H9 (cell line): ENCODE results near the gene SOX12. TPM values are rescaled to one million over a fixed set of nuclear protein-coding genes. Genes with fewer than 3 reads are reported as not detected.

Experiments used
- DNase-seq: peaks from one replicate; pipeline ENCODE4 v3.0.0-alpha.2; 2017
- H2AFZ ChIP-seq: one replicate; pipeline ENCODE4 v1.6.1; 2013; ENCODE audit warnings: mild to moderate bottlenecking, low read length, control low read depth, moderate library complexity
- H2AK5ac ChIP-seq: 2 replicates; pipeline ENCODE4 v1.6.1; 2013; ENCODE audit warnings: low read length, control low read depth, mixed read lengths; ENCODE audit not compliant: insufficient read length
- H2BK120ac ChIP-seq: one replicate; pipeline ENCODE4 v1.6.1; 2013; ENCODE audit warnings: low read depth, mild to moderate bottlenecking, low read length, control low read depth, inconsistent platforms; ENCODE audit not compliant: poor library complexity, severe bottlenecking
- H2BK12ac ChIP-seq: 2 replicates; pipeline ENCODE4 v1.6.1; 2013; ENCODE audit warnings: low read length, control low read depth, mixed read lengths, low read depth; ENCODE audit not compliant: insufficient read length
- H2BK15ac ChIP-seq: 2 replicates; pipeline ENCODE4 v1.6.1; 2013; ENCODE audit warnings: low read depth, low read length, control low read depth
- H2BK20ac ChIP-seq: one replicate; pipeline ENCODE4 v1.6.1; 2013; ENCODE audit warnings: low read depth, mild to moderate bottlenecking, low read length, control low read depth, inconsistent platforms; ENCODE audit not compliant: poor library complexity, severe bottlenecking
- H2BK5ac ChIP-seq: 2 replicates; pipeline ENCODE4 v1.6.1; 2013; ENCODE audit warnings: low read length, control low read depth, mixed read lengths; ENCODE audit not compliant: insufficient read length
- H3K14ac ChIP-seq: 2 replicates; pipeline ENCODE4 v1.6.1; 2013; ENCODE audit warnings: low read length, control low read depth; ENCODE audit not compliant: insufficient read depth
- H3K18ac ChIP-seq: 2 replicates; pipeline ENCODE4 v1.6.1; 2013; ENCODE audit warnings: low read depth, mild to moderate bottlenecking, mixed read lengths, low read length, control low read depth; ENCODE audit not compliant: insufficient read length
- H3K23ac ChIP-seq: 2 replicates; pipeline ENCODE4 v1.6.1; 2013; ENCODE audit warnings: low read length, control low read depth, mixed read lengths, low read depth; ENCODE audit not compliant: insufficient read length
- H3K23me2 ChIP-seq: 2 replicates; pipeline ENCODE4 v1.6.1; 2013; ENCODE audit warnings: low read depth, mild to moderate bottlenecking, mixed read lengths, low read length, control low read depth; ENCODE audit not compliant: insufficient read length, poor library complexity, severe bottlenecking
- H3K27ac ChIP-seq: 2 replicates; pipeline ENCODE4 v1.5.1; 2013; ENCODE audit warnings: low read length, control low read depth, mixed read lengths, low read depth; ENCODE audit not compliant: insufficient read length
- H3K27me3 ChIP-seq: 2 replicates; pipeline ENCODE4 v1.6.1; 2013; ENCODE audit warnings: low read length, control low read depth, inconsistent platforms; ENCODE audit not compliant: insufficient read depth
- H3K4ac ChIP-seq: 2 replicates; pipeline ENCODE4 v1.6.1; 2013; ENCODE audit warnings: low read depth, mild to moderate bottlenecking, control low read depth, inconsistent platforms, low read length, moderate library complexity
- H3K4me1 ChIP-seq: 2 replicates; pipeline ENCODE4 v1.6.1; 2013; ENCODE audit warnings: low read length, control low read depth, inconsistent platforms; ENCODE audit not compliant: insufficient read depth
- H3K4me2 ChIP-seq: 2 replicates; pipeline ENCODE4 v1.6.1; 2013; ENCODE audit warnings: low read length, control low read depth, mixed read lengths; ENCODE audit not compliant: insufficient read length, insufficient read depth
- H3K56ac ChIP-seq: 2 replicates; pipeline ENCODE4 v1.6.1; 2013; ENCODE audit warnings: low read depth, mild to moderate bottlenecking, mixed read lengths, low read length, control low read depth; ENCODE audit not compliant: insufficient read length
- H3K79me1 ChIP-seq: 2 replicates; pipeline ENCODE4 v1.6.1; 2013; ENCODE audit warnings: low read depth, mild to moderate bottlenecking, moderate library complexity, low read length, control low read depth, inconsistent platforms; ENCODE audit not compliant: insufficient read depth, poor library complexity, severe bottlenecking
- H3K79me2 ChIP-seq: 2 replicates; pipeline ENCODE4 v1.6.1; 2013; ENCODE audit warnings: low read length, control low read depth, inconsistent platforms; ENCODE audit not compliant: insufficient read depth
- H3K9ac ChIP-seq: 2 replicates; pipeline ENCODE4 v1.6.1; 2013; ENCODE audit warnings: low read length, control low read depth, mixed read lengths; ENCODE audit not compliant: insufficient read length; ENCODE audit errors: extremely low read depth
- H3K9me3 ChIP-seq: one replicate; pipeline ENCODE4 v1.6.1; 2013; ENCODE audit warnings: low read depth, low read length, inconsistent platforms; ENCODE audit not compliant: control insufficient read depth
- H3T11ph ChIP-seq: one replicate; pipeline ENCODE4 v1.6.1; 2013; ENCODE audit warnings: mild to moderate bottlenecking, low read length, control low read depth, inconsistent platforms
- H4K20me1 ChIP-seq: one replicate; pipeline ENCODE4 v1.6.1; 2013; ENCODE audit not compliant: control insufficient read depth, insufficient read length, insufficient read depth
- H4K5ac ChIP-seq: 2 replicates; pipeline ENCODE4 v1.6.1; 2013; ENCODE audit warnings: low read depth, mild to moderate bottlenecking, mixed read lengths, low read length, control low read depth; ENCODE audit not compliant: insufficient read length
- H4K8ac ChIP-seq: replicated peaks from 2 replicates; pipeline ENCODE4 v1.6.1; 2013; ENCODE audit warnings: low read length, control low read depth, mixed read lengths, low read depth; ENCODE audit not compliant: insufficient read length
- H4K91ac ChIP-seq: 2 replicates; pipeline ENCODE4 v1.6.1; 2013; ENCODE audit warnings: low read depth, mild to moderate bottlenecking, moderate library complexity, mixed read lengths, low read length, control low read depth; ENCODE audit not compliant: insufficient read length
- H3K27ac Mint-ChIP-seq, 3 experiments: 2 replicates in 2 of 3; 3 replicates in 1 of 3; pipeline ENCODE4 v1.8.0; 2020 to 2021; ENCODE audit warnings: mixed read lengths in 3 of 3, mild to moderate bottlenecking in 1 of 3, moderate library complexity in 1 of 3
- H3K27me3 Mint-ChIP-seq: 2 replicates; pipeline ENCODE4 v1.8.0; 2021; ENCODE audit warnings: low read depth, mild to moderate bottlenecking, moderate library complexity, mixed read lengths
- H3K36me3 Mint-ChIP-seq, 3 experiments: 2 replicates in 2 of 3; 3 replicates in 1 of 3; pipeline ENCODE4 v1.8.0; 2020 to 2021; ENCODE audit warnings: low read depth in 3 of 3, mixed read lengths in 3 of 3; ENCODE audit not compliant: insufficient read depth in 1 of 3
- H3K4me1 Mint-ChIP-seq, 2 experiments: 2 replicates each; pipeline ENCODE4 v1.8.0; 2020; ENCODE audit warnings: mixed read lengths in 2 of 2
- H3K4me3 Mint-ChIP-seq, 2 experiments: 2 replicates in 1 of 2; 3 replicates in 1 of 2; pipeline ENCODE4 v1.8.0; 2020 to 2021; ENCODE audit warnings: mild to moderate bottlenecking in 2 of 2, mixed read lengths in 2 of 2, moderate library complexity in 1 of 2
- H3K9me3 Mint-ChIP-seq, 2 experiments: 2 replicates in 1 of 2; 3 replicates in 1 of 2; pipeline ENCODE4 v1.8.0; 2020; ENCODE audit warnings: mild to moderate bottlenecking in 2 of 2, mixed read lengths in 2 of 2, moderate library complexity in 1 of 2
- CTCF ChIP-seq: fragments of 200-600 bp; sonication (generic); conservative IDR thresholded peaks from 3 replicates; pipeline ENCODE4 v1.8.0; 2021; ENCODE audit warnings: antibody characterized with exemption, mild to moderate bottlenecking
- WGBS: extraction: QIAGEN DNeasy Blood & Tissue Kit; methylation state at CpG from one replicate; pipeline ENCODE4 v1.1.7; 2013; ENCODE audit warnings: missing lambda C conversion rate, low lambda C conversion rate, mixed read lengths; ENCODE audit not compliant: insufficient read length; ENCODE audit errors: extremely low coverage; 5-methylcytosine and 5-hydroxymethylcytosine counted together
- total RNA-seq: library from RNA; stranded (reverse); gene quantifications from 2 replicates; pipeline ENCODE4 v1.2.1, GENCODE V29; 2021

The SOX12 gene
- total RNA-seq, 1 experiment from 2014 or later, result 54.4 TPM

GRCh38 chr20:327186-328026 is 2.1 kb downstream of the SOX12 start:
- Histone ChIP-seq H3K27me3 (0 out of 2 replicates have a peak, but pooled peaks cover 2% of the 10 kb centered on the region), H3K4me2 (peak overlapping the region; percentile 64), H2AK5ac (no peak overlapping the region), H3K14ac (no peak overlapping the region), H2BK120ac (no peak overlapping the region), H4K91ac (no peak overlapping the region), H2BK15ac (no peak overlapping the region), H4K8ac (no peak overlapping the region), H3K23ac (no peak overlapping the region), H3K23me2 (peaks cover 16% of the 10 kb centered on the region), H4K5ac (no peak overlapping the region), H3K18ac (no peak overlapping the region), H4K20me1 (peaks cover 2% of the 10 kb centered on the region), H2BK5ac (no peak overlapping the region), H3K4ac (no peak overlapping the region), H3K79me2 (peaks cover 9% of the 10 kb centered on the region; the same call in 1 of the 2 replicates), H3K9me3 (no peaks in the 10 kb centered on the region), H3K4me1 (peaks cover 7% of the 10 kb centered on the region; the same call in 1 of the 2 replicates), H3T11ph (no peak overlapping the region), H2BK12ac (no peak overlapping the region), H3K27ac (no peak overlapping the region), H3K56ac (no peak overlapping the region), H2AFZ (no peak overlapping the region), H3K79me1 (no peaks in the 10 kb centered on the region), H3K9ac (peak overlapping the region; percentile 35), H2BK20ac (no peak overlapping the region)
- Mint-ChIP-seq H3K4me1 (peaks cover 43 to 44% of the 10 kb centered on the region in 2 experiments), H3K36me3 (peaks cover 16 to 22% (median 22%) of the 10 kb centered on the region in 3 experiments; a peak in 6 of 7 replicates), H3K4me3 (peak overlapping the region; percentile 87 to 88), H3K27me3 (peaks cover 2% of the 10 kb centered on the region), H3K27ac (peak overlapping the region in 2 of 3 experiments; percentile 31 to 39; a peak in 2 of 7 replicates), H3K9me3 (peaks cover 0 to 2% of the 10 kb centered on the region in 2 experiments; a peak in 1 of 5 replicates)
- no CpG with 5 or more reads among the region's 47 CpGs for WGBS
- TF ChIP-seq CTCF, result no peak
- DNase-seq, result peak; percentile 98
